Esophagus squamous epithelium (tissue), 4 donors: ENCODE measurements around the gene CATSPERZ.

Experiments used
- POLR2A ChIP-seq, 4 donors: fragments of 450-650 bp; IDR thresholded peaks; one replicate each; pipeline ENCODE4 v1.6.1; 2017; ENCODE audit warnings: antibody characterized with exemption in 4 of 4, mild to moderate bottlenecking in 4 of 4, moderate library complexity in 3 of 4
- TF ChIP-seq, protein P1 (sequence below), 6 experiments: fragments of 450-650 bp in 4 of 6; fragments of 200-600 bp in 2 of 6; sonication (generic) in 2 of 6; IDR thresholded peaks; one replicate each; pipeline ENCODE4 v1.5.1; 2016 to 2019; ENCODE audit warnings: antibody characterized with exemption in 6 of 6, mild to moderate bottlenecking in 4 of 6, moderate library complexity in 4 of 6

DNA sequence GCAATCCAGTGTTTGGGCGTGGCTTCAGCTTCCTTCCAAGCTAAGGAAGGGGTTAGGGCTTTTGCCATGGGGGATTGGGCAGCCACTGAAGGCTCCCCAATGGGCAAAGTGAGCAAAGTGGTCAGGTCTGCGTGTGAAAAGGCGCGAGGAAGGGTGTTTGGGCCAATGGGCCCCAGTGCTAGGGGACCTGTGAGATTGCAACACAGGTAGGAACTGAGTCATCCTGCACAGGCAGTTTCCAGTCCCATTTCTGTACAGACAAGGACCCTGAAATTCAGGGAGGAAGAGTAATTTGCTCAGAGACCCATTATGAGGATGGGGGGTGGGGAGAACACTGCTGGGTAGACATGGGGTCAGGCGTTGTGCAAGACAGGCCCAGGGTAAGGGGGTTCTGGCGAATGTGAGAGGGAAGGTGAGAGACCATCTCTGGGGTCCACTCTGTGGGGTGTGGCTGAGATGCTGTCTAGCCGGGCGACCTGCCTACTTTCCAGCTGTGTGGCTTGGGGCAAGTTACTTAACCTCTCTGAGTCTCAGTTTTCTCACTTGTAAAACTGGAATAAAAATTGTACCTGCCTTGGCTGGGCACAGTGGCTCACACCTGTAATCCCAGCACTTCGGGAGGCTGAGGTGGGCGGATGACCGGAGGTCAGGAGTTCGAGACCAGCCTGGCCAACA lies 47.2 kb downstream of the CATSPERZ start:
- no peak for TF ChIP-seq POLR2A (IDR thresholded peaks at IDR 0.05)
- TF ChIP-seq, protein P1, sequence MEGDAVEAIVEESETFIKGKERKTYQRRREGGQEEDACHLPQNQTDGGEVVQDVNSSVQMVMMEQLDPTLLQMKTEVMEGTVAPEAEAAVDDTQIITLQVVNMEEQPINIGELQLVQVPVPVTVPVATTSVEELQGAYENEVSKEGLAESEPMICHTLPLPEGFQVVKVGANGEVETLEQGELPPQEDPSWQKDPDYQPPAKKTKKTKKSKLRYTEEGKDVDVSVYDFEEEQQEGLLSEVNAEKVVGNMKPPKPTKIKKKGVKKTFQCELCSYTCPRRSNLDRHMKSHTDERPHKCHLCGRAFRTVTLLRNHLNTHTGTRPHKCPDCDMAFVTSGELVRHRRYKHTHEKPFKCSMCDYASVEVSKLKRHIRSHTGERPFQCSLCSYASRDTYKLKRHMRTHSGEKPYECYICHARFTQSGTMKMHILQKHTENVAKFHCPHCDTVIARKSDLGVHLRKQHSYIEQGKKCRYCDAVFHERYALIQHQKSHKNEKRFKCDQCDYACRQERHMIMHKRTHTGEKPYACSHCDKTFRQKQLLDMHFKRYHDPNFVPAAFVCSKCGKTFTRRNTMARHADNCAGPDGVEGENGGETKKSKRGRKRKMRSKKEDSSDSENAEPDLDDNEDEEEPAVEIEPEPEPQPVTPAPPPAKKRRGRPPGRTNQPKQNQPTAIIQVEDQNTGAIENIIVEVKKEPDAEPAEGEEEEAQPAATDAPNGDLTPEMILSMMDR (IDR thresholded peaks at IDR 0.05) = no peak
